ENCODE data around the gene LRBA. TPM values are rescaled to one million over a fixed set of nuclear protein-coding genes. Genes with fewer than 3 reads are reported as not detected.

LRBA gene
- total and polyA plus RNA-seq, 4 donors: 8.2 to 69.8 (median 32.8) TPM

GRCh38 chr4:150385606-150386005 lies 629.5 kb downstream of the LRBA start:
- TF ChIP-seq REST (IDR thresholded peaks at IDR 0.05) (no peak), NR2F2 (IDR thresholded peaks at IDR 0.05) (peak; percentile 23)
- no peaks in the 10 kb centered on the region for H3K4me1 ChIP-seq (ENCODE audit: control insufficient read depth in 4 of 4, insufficient read depth in 4 of 4, low read length in 3 of 4)
- no peak overlapping the region for H3K27ac ChIP-seq (ENCODE audit: low read depth in 1 of 2, low read length in 2 of 2)
- H3K9ac ChIP-seq (ENCODE audit: low read depth in 1 of 2, low read length in 2 of 2): no peak overlapping the region
- WGBS: 76% methylated on average over 2 of the region's 2 CpGs
- no peaks in the 10 kb centered on the region for H3K36me3 ChIP-seq (ENCODE audit: control insufficient read depth in 4 of 4, insufficient read depth in 3 of 4, low read depth in 1 of 4, low read length in 3 of 4)
- no peak overlapping the region for H3K4me3 ChIP-seq (ENCODE audit: low read depth in 1 of 3, low read length in 3 of 3)
- no peak for DNase-seq (ENCODE audit: low spot score)
- H3K27me3 ChIP-seq (ENCODE audit: control insufficient read depth in 4 of 4, insufficient read depth in 4 of 4, low read length in 3 of 4): no peaks in the 10 kb centered on the region
- H3K9me3 ChIP-seq (ENCODE audit: control insufficient read depth in 4 of 4, low read length in 3 of 4): no peaks in the 10 kb centered on the region

GRCh38 chr4:150384249-150384648 lies 630.8 kb downstream of the LRBA start:
- Histone ChIP-seq H3K27ac (ENCODE audit: low read depth in 1 of 2, low read length in 2 of 2) (no peak overlapping the region), H3K4me1 (ENCODE audit: control insufficient read depth in 4 of 4, insufficient read depth in 4 of 4, low read length in 3 of 4) (no peaks in the 10 kb centered on the region), H3K9me3 (ENCODE audit: control insufficient read depth in 4 of 4, low read length in 3 of 4) (no peaks in the 10 kb centered on the region), H3K36me3 (ENCODE audit: control insufficient read depth in 4 of 4, insufficient read depth in 3 of 4, low read depth in 1 of 4, low read length in 3 of 4) (no peaks in the 10 kb centered on the region), H3K9ac (ENCODE audit: low read depth in 1 of 2, low read length in 2 of 2) (no peak overlapping the region), H3K4me3 (ENCODE audit: low read depth in 1 of 3, low read length in 3 of 3) (no peak overlapping the region), H3K27me3 (ENCODE audit: control insufficient read depth in 4 of 4, insufficient read depth in 4 of 4, low read length in 3 of 4) (no peaks in the 10 kb centered on the region)
- TF ChIP-seq NR2F2 (IDR thresholded peaks at IDR 0.05) (no peak), GABPA (IDR thresholded peaks at IDR 0.05 in 1 of 2, conservative IDR thresholded peaks at IDR 0.05 in 1 of 2) (no peak), JUND (IDR thresholded peaks at IDR 0.05) (no peak), ZBTB33 (IDR thresholded peaks at IDR 0.05) (no peak)
- DNase-seq (ENCODE audit: low spot score): no peak
- WGBS: 94% methylated on average over 4 of the region's 4 CpGs

- no peak overlapping the region for H3K27ac ChIP-seq (ENCODE audit: low read depth in 1 of 2, low read length in 2 of 2)
- H3K9me3 ChIP-seq (ENCODE audit: control insufficient read depth in 4 of 4, low read length in 3 of 4): no peaks in the 10 kb centered on the region
- H3K27me3 ChIP-seq (ENCODE audit: control insufficient read depth in 4 of 4, insufficient read depth in 4 of 4, low read length in 3 of 4): no peaks in the 10 kb centered on the region
- H3K36me3 ChIP-seq (ENCODE audit: control insufficient read depth in 4 of 4, insufficient read depth in 3 of 4, low read depth in 1 of 4, low read length in 3 of 4): no peaks in the 10 kb centered on the region
- TF ChIP-seq REST (IDR thresholded peaks at IDR 0.05): no peak
- no peak for TF ChIP-seq RXRA (IDR thresholded peaks at IDR 0.05)
- TF ChIP-seq MAX (IDR thresholded peaks at IDR 0.05): no peak
- TF ChIP-seq FOXA2 (IDR thresholded peaks at IDR 0.05): no peak
- H3K4me3 ChIP-seq (ENCODE audit: low read depth in 1 of 3, low read length in 3 of 3): no peak overlapping the region
- no peaks in the 10 kb centered on the region for H3K4me1 ChIP-seq (ENCODE audit: control insufficient read depth in 4 of 4, insufficient read depth in 4 of 4, low read length in 3 of 4)
- DNase-seq (ENCODE audit: low spot score): no peak
- no peak overlapping the region for H3K9ac ChIP-seq (ENCODE audit: low read depth in 1 of 2, low read length in 2 of 2)
- WGBS: 92% methylated on average over 1 of the region's 1 CpG
Measured at GRCh38 chr4:150382028-150382427, 633.1 kb downstream of the LRBA start.

Data from liver (tissue), 9 donors.